Dermis microvascular lymphatic vessel endothelial cell (primary cell): ENCODE measurements around the gene ZYG11A. TPM values are rescaled to one million over a fixed set of nuclear protein-coding genes. Genes with fewer than 3 reads are reported as not detected.

ENCODE experiments used
- DNase-seq, 2 donors: peaks; one replicate each; pipeline versions ENCODE4 v3.0.0 to v3.0.0-alpha.2; 2010; ENCODE audit warnings: low read depth in 2 of 2
- total RNA-seq: library from RNA; depleted of rRNA; stranded (reverse); fragments of >200 nt; gene quantifications from 2 replicates; pipeline ENCODE4 v1.2.1, GENCODE V29; 2014

ZYG11A gene
- total RNA-seq, 1 donor from 2014 or later, result 0.13 TPM

GRCh38 chr1:52876843-52877242, 34.3 kb downstream of the ZYG11A start:
- no peak for DNase-seq

GRCh38 chr1:52877554-52877953, 35.0 kb downstream of the ZYG11A start:
- no peak for DNase-seq

GRCh38 chr1:52880206-52880605, 37.6 kb downstream of the ZYG11A start:
- DNase-seq, result no peak

GRCh38 chr1:52887483-52887882, 44.9 kb downstream of the ZYG11A start:
- DNase-seq, result no peak

GRCh38 chr1:52892424-52893215, 50.1 kb downstream of the ZYG11A start:
- no peak for DNase-seq

GRCh38 chr1:52899445-52899894, 56.9 kb downstream of the ZYG11A start:
- no peak for DNase-seq

- no peak for DNase-seq
Measured at GRCh38 chr1:52900402-52900801, 57.8 kb downstream of the ZYG11A start.

GRCh38 chr1:52901384-52901783, 58.8 kb downstream of the ZYG11A start:
- no peak for DNase-seq

- no peak for DNase-seq
Measured at GRCh38 chr1:52904208-52904926, 61.8 kb downstream of the ZYG11A start.

- peak; percentile 14 to 31 for DNase-seq
Measured at GRCh38 chr1:52904927-52905698, 62.6 kb downstream of the ZYG11A start.

- DNase-seq, result no peak
Measured at GRCh38 chr1:52906135-52906603, 63.6 kb downstream of the ZYG11A start.

- DNase-seq, result no peak
Measured at GRCh38 chr1:52907068-52907811, 64.7 kb downstream of the ZYG11A start.

GRCh38 chr1:52907812-52908153, 65.2 kb downstream of the ZYG11A start:
- no peak for DNase-seq

- DNase-seq, result no peak
Measured at GRCh38 chr1:52911541-52911940, 69.0 kb downstream of the ZYG11A start.

GRCh38 chr1:52913014-52913413, 70.5 kb downstream of the ZYG11A start:
- no peak for DNase-seq

- no peak for DNase-seq
Measured at GRCh38 chr1:52913537-52913936, 71.0 kb downstream of the ZYG11A start.

GRCh38 chr1:52914463-52914862, 71.9 kb downstream of the ZYG11A start:
- no peak for DNase-seq

- no peak for DNase-seq
Measured at GRCh38 chr1:52915211-52915854, 72.8 kb downstream of the ZYG11A start.

- DNase-seq, result no peak
Measured at GRCh38 chr1:52915855-52916220, 73.3 kb downstream of the ZYG11A start.

- no peak for DNase-seq
Measured at GRCh38 chr1:52916241-52916975, 73.8 kb downstream of the ZYG11A start.
